Heart left ventricle (tissue), 13 donors: ENCODE results near the gene LCNL1.

Experiments used
- CTCF ChIP-seq, 12 donors: fragments of 200-600 bp; sonication (generic) in 4 of 12; IDR thresholded peaks; one replicate each; pipeline versions ENCODE4 v1.5.0 to v1.8.0; 2018 to 2022; ENCODE audit warnings: antibody characterized with exemption in 12 of 12, mild to moderate bottlenecking in 5 of 12
- POLR2A ChIP-seq, 2 donors: fragments of 450-650 bp; IDR thresholded peaks; one replicate each; pipeline ENCODE4 v1.6.1; 2017; ENCODE audit warnings: antibody characterized with exemption in 2 of 2, mild to moderate bottlenecking in 2 of 2, moderate library complexity in 2 of 2
- donor health status: ischemic (EF 13 %, LVEDD 7.1; RV severe dilation, severe dysfunction).
- donor health status: DM: no; HTN: yes; CAD: no.
- donor health status: DM: no; HTN: no; CAD: no.
- donor health status: ischemic (EF 25% LVEDD 6.9; RV normal size, moderate dysfunction).
- donor health status: ischemic (EF 25% LVEDD 5.7; RV mildly dilated, moderate dysfunction).
- donor health status: ischemic (EF 35%, LVEDD 5.7; RV mildly dilated, moderate dysfunction).
- donor health status: nonischemic (EF 11% LVEDD 7.7; RV severe dilation, severe dysfunction).
- donor health status: DM: yes; HTN: yes; CAD: no.
- donor health status: PGD.
- donor health status: ischemic (EF 29% LVEDD 5.4; RV normal size, mild dysfunction).
- donor health status: nonischemic (EF 23%, LVEDD 6.1; RV moderate dilation, normal function).

GRCh38 chr9:136984464-136985026 is 1.8 kb downstream of the LCNL1 start:
- TF ChIP-seq CTCF (IDR thresholded peaks at IDR 0.05): no peak
- no peak for TF ChIP-seq POLR2A (IDR thresholded peaks at IDR 0.05)
